GM06990 (cell line): ENCODE results near the gene MARVELD3.
"Not testable (repeated sequence)": the region's sequence is repeated elsewhere in the genome, so short reads cannot be mapped to it uniquely, and the experiment has no call there.

Experiments
- DNase-seq: peaks from one replicate; pipeline ENCODE4 v3.0.0-alpha.2; 2011; ENCODE audit not compliant: insufficient read length; ENCODE audit errors: extremely low read depth
- H3K27me3 ChIP-seq: replicated peaks from 2 replicates; pipeline ENCODE4 v1.6.0; 2011; ENCODE audit warnings: low read length; ENCODE audit not compliant: control insufficient read depth, insufficient read depth
- H3K36me3 ChIP-seq: 2 replicates; pipeline ENCODE4 v1.5.1; 2011; ENCODE audit warnings: low read length; ENCODE audit not compliant: control insufficient read depth, insufficient read depth
- H3K4me3 ChIP-seq: replicated peaks from 2 replicates; pipeline ENCODE4 v1.5.1; 2011; ENCODE audit warnings: low read depth, mild to moderate bottlenecking, control low read depth, low read length
- CTCF ChIP-seq: IDR thresholded peaks from 2 replicates; pipeline ENCODE4 v1.5.1; 2011; ENCODE audit warnings: low read length, control low read depth, mild to moderate bottlenecking, inconsistent platforms; ENCODE audit not compliant: insufficient read depth, poor library complexity, severe bottlenecking

The MARVELD3 gene

GRCh38 chr16:71626018-71626857 is at the start of gene MARVELD3:
Gene MARVELD3, plus strand, starts transcription at chr16:71626184. Its CDS starts 46 bp downstream, at chr16:71626230.
- peak; percentile 35 for DNase-seq
- Histone ChIP-seq H3K27me3 (no peaks in the 10 kb centered on the region), H3K4me3 (peak within 1 kb of the TSS; percentile 72), H3K36me3 (no peaks in the 10 kb centered on the region)
- TF ChIP-seq CTCF, result peak; percentile 24

- H3K4me3 ChIP-seq, result no peak within 1 kb of the TSS
- H3K27me3 ChIP-seq, result no peaks in the 10 kb centered on the region
- H3K36me3 ChIP-seq, result no peaks in the 10 kb centered on the region
- no peak for TF ChIP-seq CTCF
- DNase-seq, result no peak
Measured at GRCh38 chr16:71576971-71577370, 49.0 kb upstream of the MARVELD3 start, which contains the start of gene TAT. Gene TAT, minus strand, starts transcription at chr16:71577092. Its CDS starts 677 bp downstream, at chr16:71576415.

- DNase-seq, result not testable (repeated sequence)
Measured at GRCh38 chr16:71582553-71582848, 43.5 kb upstream of the MARVELD3 start.

GRCh38 chr16:71584543-71585317 is 41.3 kb upstream of the MARVELD3 start:
- Histone ChIP-seq H3K4me3 (no peak overlapping the region), H3K36me3 (no peaks in the 10 kb centered on the region), H3K27me3 (no peaks in the 10 kb centered on the region)
- DNase-seq, result no peak
- no peak for TF ChIP-seq CTCF

More at GRCh38 chr16:71582553-71582848, 43.5 kb upstream of the MARVELD3 start:
- H3K27me3 ChIP-seq, H3K36me3 ChIP-seq, H3K4me3 ChIP-seq: not testable (repeated sequence)

GRCh38 chr16:71585318-71585703 is 40.7 kb upstream of the MARVELD3 start:
- Histone ChIP-seq H3K27me3 (no peaks in the 10 kb centered on the region), H3K36me3 (no peaks in the 10 kb centered on the region), H3K4me3 (no peak overlapping the region)
- TF ChIP-seq CTCF, result no peak
- DNase-seq, result no peak

- not testable (repeated sequence) for DNase-seq, H3K36me3 ChIP-seq, H3K4me3 ChIP-seq, H3K27me3 ChIP-seq
Measured at GRCh38 chr16:71589334-71589733, 36.6 kb upstream of the MARVELD3 start.

GRCh38 chr16:71590071-71590470 is 35.9 kb upstream of the MARVELD3 start:
- DNase-seq, H3K27me3 ChIP-seq, H3K36me3 ChIP-seq, H3K4me3 ChIP-seq: not testable (repeated sequence)
